IPS-18a (cell line): ENCODE measurements around the gene EMILIN3.

ENCODE experiments used
- H3K27ac ChIP-seq: one replicate; pipeline ENCODE4 v1.5.1; 2013; ENCODE audit warnings: low read length
- H3K27me3 ChIP-seq: one replicate; pipeline ENCODE4 v1.6.1; 2013; ENCODE audit warnings: mild to moderate bottlenecking, low read length; ENCODE audit not compliant: control insufficient read depth, insufficient read depth
- H3K36me3 ChIP-seq: one replicate; pipeline ENCODE4 v1.6.1; 2013; ENCODE audit warnings: low read depth, low read length; ENCODE audit not compliant: control insufficient read depth
- H3K4me1 ChIP-seq: one replicate; pipeline ENCODE4 v1.6.1; 2013; ENCODE audit warnings: low read depth, low read length; ENCODE audit not compliant: control insufficient read depth
- H3K4me3 ChIP-seq: one replicate; pipeline ENCODE4 v1.5.1; 2013; ENCODE audit warnings: low read length
- H3K9ac ChIP-seq: one replicate; pipeline ENCODE4 v1.6.1; 2013; ENCODE audit warnings: mild to moderate bottlenecking, low read length, moderate library complexity
- H3K9me3 ChIP-seq: one replicate; pipeline ENCODE4 v1.6.1; 2013; ENCODE audit warnings: low read depth, low read length; ENCODE audit not compliant: control insufficient read depth

EMILIN3 gene

GRCh38 chr20:41360831-41361756 is 5.5 kb downstream of the EMILIN3 start:
- peaks cover 19% of the 10 kb centered on the region for H3K27me3 ChIP-seq
- no peak overlapping the region for H3K9ac ChIP-seq
- no peaks in the 10 kb centered on the region for H3K9me3 ChIP-seq
- no peak overlapping the region for H3K4me3 ChIP-seq
- H3K4me1 ChIP-seq = no peaks in the 10 kb centered on the region
- H3K36me3 ChIP-seq = no peaks in the 10 kb centered on the region
- no peak overlapping the region for H3K27ac ChIP-seq

- Histone ChIP-seq H3K9me3 (no peaks in the 10 kb centered on the region), H3K36me3 (no peaks in the 10 kb centered on the region), H3K9ac (no peak overlapping the region), H3K4me3 (no peak overlapping the region), H3K27me3 (peaks cover 3% of the 10 kb centered on the region), H3K27ac (no peak overlapping the region), H3K4me1 (no peaks in the 10 kb centered on the region)
These were observed 7.0 kb downstream of the EMILIN3 start for GRCh38 chr20:41359541-41360011.

GRCh38 chr20:41358717-41359116 is 7.9 kb downstream of the EMILIN3 start:
- H3K9ac ChIP-seq = no peak overlapping the region
- H3K9me3 ChIP-seq = no peaks in the 10 kb centered on the region
- H3K27me3 ChIP-seq = no peaks in the 10 kb centered on the region
- no peak overlapping the region for H3K4me3 ChIP-seq
- H3K36me3 ChIP-seq = no peaks in the 10 kb centered on the region
- no peaks in the 10 kb centered on the region for H3K4me1 ChIP-seq
- no peak overlapping the region for H3K27ac ChIP-seq

DNA sequence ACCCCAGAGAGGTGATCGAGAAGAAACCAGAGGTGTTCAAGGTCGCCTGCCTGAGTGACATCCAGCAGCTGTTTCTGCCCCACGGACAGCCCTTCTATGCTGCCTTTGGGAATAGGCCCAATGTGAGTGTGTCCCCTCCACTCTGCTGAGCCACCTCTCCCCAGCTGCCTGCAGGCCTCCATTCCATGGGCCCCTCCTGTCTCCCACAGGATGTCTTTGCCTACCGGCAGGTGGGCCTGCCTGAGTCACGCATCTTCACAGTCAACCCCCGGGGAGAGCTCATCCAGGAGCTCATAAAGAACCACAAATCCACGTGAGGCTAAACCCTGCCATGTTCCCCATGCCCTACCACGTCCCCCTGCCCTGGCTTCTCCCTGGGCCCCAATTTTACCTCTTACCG is 8.4 kb downstream of the EMILIN3 start:
- H3K4me1 ChIP-seq = no peaks in the 10 kb centered on the region
- no peaks in the 10 kb centered on the region for H3K36me3 ChIP-seq
- no peak overlapping the region for H3K4me3 ChIP-seq
- no peaks in the 10 kb centered on the region for H3K9me3 ChIP-seq
- no peak overlapping the region for H3K27ac ChIP-seq
- H3K27me3 ChIP-seq = no peaks in the 10 kb centered on the region
- H3K9ac ChIP-seq = no peak overlapping the region

DNA sequence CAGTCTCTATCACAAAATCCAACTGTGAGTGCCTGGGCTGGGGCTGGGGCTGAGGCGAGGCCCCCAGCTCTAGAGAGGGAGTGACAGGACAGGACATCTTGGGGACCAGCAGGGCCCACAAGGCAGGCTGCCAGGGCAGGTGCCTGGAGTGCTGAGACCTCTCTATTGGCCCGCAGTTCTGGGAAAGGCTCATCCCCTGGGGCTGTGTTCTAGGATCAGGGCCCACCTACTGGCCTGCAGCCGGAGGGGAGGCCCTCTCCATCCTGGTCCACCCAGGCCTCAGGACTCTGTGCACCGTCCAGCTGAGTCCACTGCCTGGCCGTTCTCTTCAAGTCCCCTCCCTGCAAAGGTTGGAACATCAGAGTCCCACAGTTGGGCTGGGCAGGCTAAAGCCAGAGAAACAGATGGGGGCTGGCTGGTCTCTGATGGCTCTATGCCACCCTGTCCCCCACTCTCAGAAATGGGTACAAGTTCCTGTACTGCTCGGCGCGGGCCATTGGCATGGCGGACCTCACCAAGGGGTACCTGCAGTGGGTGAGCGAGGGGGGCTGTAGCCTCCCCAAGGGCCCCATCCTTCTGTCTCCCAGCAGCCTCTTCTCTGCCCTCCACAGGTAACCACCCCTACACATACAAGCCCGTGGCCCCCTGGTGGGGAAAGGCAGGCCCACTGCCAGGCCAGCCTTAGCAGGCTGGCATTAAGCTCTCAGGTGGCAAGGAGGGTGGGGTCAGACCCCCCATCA is 9.0 kb downstream of the EMILIN3 start:
- no peak overlapping the region for H3K27ac ChIP-seq
- H3K9ac ChIP-seq = no peak overlapping the region
- no peaks in the 10 kb centered on the region for H3K4me1 ChIP-seq
- no peaks in the 10 kb centered on the region for H3K9me3 ChIP-seq
- no peak overlapping the region for H3K4me3 ChIP-seq
- no peaks in the 10 kb centered on the region for H3K36me3 ChIP-seq
- H3K27me3 ChIP-seq = no peaks in the 10 kb centered on the region

GRCh38 chr20:41356951-41357350 is 9.7 kb downstream of the EMILIN3 start:
- Histone ChIP-seq H3K4me3 (no peak overlapping the region), H3K27me3 (no peaks in the 10 kb centered on the region), H3K27ac (no peak overlapping the region), H3K9ac (no peak overlapping the region), H3K4me1 (no peaks in the 10 kb centered on the region), H3K9me3 (no peaks in the 10 kb centered on the region), H3K36me3 (no peaks in the 10 kb centered on the region)

DNA sequence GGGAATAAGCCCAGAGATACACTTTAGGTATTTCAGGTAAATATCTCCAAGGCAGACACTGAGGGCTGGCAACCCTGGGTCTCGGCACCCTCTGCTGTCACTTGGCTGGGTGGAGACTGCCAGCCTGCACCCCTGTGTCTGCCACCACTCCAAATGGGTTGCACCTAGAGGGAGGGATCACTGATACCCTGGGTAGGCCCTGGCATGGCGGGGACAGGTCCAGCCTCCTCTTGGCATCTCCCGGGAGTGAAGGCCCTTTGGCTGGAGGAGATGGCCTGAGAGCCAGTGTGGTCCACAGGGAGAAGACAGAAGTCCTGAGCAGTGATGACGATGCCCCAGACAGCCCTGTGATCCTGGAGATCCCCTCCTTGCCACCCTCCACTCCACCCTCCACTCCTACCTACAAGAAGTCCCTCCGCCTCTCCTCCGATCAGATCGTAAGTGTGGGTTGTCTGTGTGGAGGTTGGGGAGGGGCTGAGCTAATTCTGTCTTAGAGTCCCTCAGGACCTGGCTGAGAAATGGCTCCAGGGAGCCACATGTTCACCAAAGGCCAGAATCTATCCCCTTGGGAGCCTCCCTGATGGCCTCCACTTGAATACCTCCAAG is 10.9 kb downstream of the EMILIN3 start:
- Histone ChIP-seq H3K36me3 (no peaks in the 10 kb centered on the region), H3K4me1 (no peaks in the 10 kb centered on the region), H3K9me3 (no peaks in the 10 kb centered on the region), H3K4me3 (no peak overlapping the region), H3K27me3 (no peaks in the 10 kb centered on the region), H3K27ac (no peak overlapping the region), H3K9ac (no peak overlapping the region)

GRCh38 chr20:41355192-41355591 is 11.4 kb downstream of the EMILIN3 start:
- Histone ChIP-seq H3K4me3 (no peak overlapping the region), H3K27me3 (no peaks in the 10 kb centered on the region), H3K36me3 (no peaks in the 10 kb centered on the region), H3K4me1 (no peaks in the 10 kb centered on the region), H3K9ac (no peak overlapping the region), H3K27ac (no peak overlapping the region), H3K9me3 (no peaks in the 10 kb centered on the region)

- Histone ChIP-seq H3K4me3 (no peak overlapping the region), H3K36me3 (no peaks in the 10 kb centered on the region), H3K27ac (no peak overlapping the region), H3K4me1 (no peaks in the 10 kb centered on the region), H3K9me3 (no peaks in the 10 kb centered on the region), H3K9ac (no peak overlapping the region), H3K27me3 (no peaks in the 10 kb centered on the region)
These were observed 13.1 kb downstream of the EMILIN3 start for GRCh38 chr20:41353530-41353929.

DNA sequence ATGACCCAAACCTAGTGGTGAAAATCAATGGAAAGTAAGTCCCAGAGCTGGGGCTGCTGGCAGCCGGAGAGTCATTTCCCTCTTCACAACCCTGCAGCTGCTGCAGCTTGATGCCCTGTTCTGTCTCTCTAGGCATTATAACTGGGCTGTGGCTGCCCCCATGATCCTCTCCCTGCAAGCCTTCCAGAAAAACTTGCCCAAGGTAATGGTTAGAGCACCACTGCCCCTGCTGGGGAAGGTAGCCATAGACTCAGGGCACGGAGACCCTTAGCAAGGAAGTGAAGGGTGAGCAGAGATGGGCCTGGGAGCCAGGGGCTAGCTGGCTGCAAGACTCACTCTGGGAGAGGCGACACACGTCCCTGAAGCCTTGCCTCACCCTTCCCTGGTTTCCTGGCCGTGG is 14.0 kb downstream of the EMILIN3 start:
- no peaks in the 10 kb centered on the region for H3K9me3 ChIP-seq
- H3K4me3 ChIP-seq = no peak overlapping the region
- H3K36me3 ChIP-seq = no peaks in the 10 kb centered on the region
- H3K9ac ChIP-seq = no peak overlapping the region
- H3K27ac ChIP-seq = no peak overlapping the region
- no peaks in the 10 kb centered on the region for H3K4me1 ChIP-seq
- no peaks in the 10 kb centered on the region for H3K27me3 ChIP-seq

GRCh38 chr20:41352106-41352505 is 14.5 kb downstream of the EMILIN3 start:
- Histone ChIP-seq H3K9ac (no peak overlapping the region), H3K4me1 (no peaks in the 10 kb centered on the region), H3K36me3 (no peaks in the 10 kb centered on the region), H3K9me3 (no peaks in the 10 kb centered on the region), H3K4me3 (no peak overlapping the region), H3K27me3 (no peaks in the 10 kb centered on the region), H3K27ac (no peak overlapping the region)
